ENCODE measurements around the gene HMGCLL1. TPM values are rescaled to one million over a fixed set of nuclear protein-coding genes. Genes with fewer than 3 reads are reported as not detected.

The HMGCLL1 gene
- total and polyA plus RNA-seq, 2 donors (not counting 3 experiments of a cell fraction or from before 2014, with no cell fraction given), result not detected

GRCh38 chr6:55447891-55448290 is 131.1 kb downstream of the HMGCLL1 start:
- Histone ChIP-seq H3K79me2 (ENCODE audit: control insufficient read depth, insufficient read depth, low read length) (no peaks in the 10 kb centered on the region), H3K4me1 (ENCODE audit: control insufficient read depth, extremely low read depth, insufficient read depth, low read length) (no peaks in the 10 kb centered on the region), H3K36me3 (ENCODE audit: control insufficient read depth in 2 of 2, extremely low read depth in 1 of 2, insufficient read depth in 2 of 2, low read length in 2 of 2) (no peaks in the 10 kb centered on the region), H3K9ac (replicated peaks; ENCODE audit: extremely low read depth, insufficient read depth, low read length) (no peak overlapping the region), H4K20me1 (replicated peaks; ENCODE audit: control insufficient read depth, extremely low read depth, insufficient read depth, low read length) (no peaks in the 10 kb centered on the region), H3K4me2 (ENCODE audit: insufficient read depth, low read length) (no peak overlapping the region), H3K9me1 (replicated peaks; ENCODE audit: control insufficient read depth, extremely low read depth, insufficient read depth, low read length) (no peaks in the 10 kb centered on the region), H3K27me3 (ENCODE audit: control insufficient read depth in 2 of 2, insufficient read depth in 2 of 2, low read length in 2 of 2) (peaks cover 0 to 3% of the 10 kb centered on the region in 2 experiments), H3K9me3 (replicated peaks; ENCODE audit: control insufficient read depth, insufficient read depth, low read length) (no peaks in the 10 kb centered on the region), H3K4me3 (replicated peaks in 1 of 3; ENCODE audit: insufficient read depth in 1 of 3, low read depth in 1 of 3, low read length in 3 of 3) (no peak overlapping the region), H2AFZ (ENCODE audit: low read depth, low read length) (no peak overlapping the region), H3K27ac (ENCODE audit: insufficient read depth, low read depth, low read length) (no peak overlapping the region)
- POLR2A ChIA-PET, result no interaction called here
- CTCF ChIA-PET, result interaction anchor here (0.9 to 5.3 kb wide), 7 partner anchors 8 to 845 kb away, joined by 3 to 76 read pairs (median 20); no protein-coding TSS in a partner anchor
- intact Hi-C loops (cut with micrococcal nuclease) (loop anchor here (5.0 kb wide), 1 partner anchor 169 kb away; no protein-coding TSS in a partner anchor), dilution Hi-C loops (cut with MboI; ENCODE audit: extremely low pct_ligation_motif_present, low sequenced_read_pairs) (no loop called here)
- FAIRE-seq, result no peak
- DNase-seq (ENCODE audit: low read depth, low spot score), result no peak
- TF ChIP-seq POLR2A (IDR thresholded peaks at IDR 0.05; ENCODE audit: low read depth, low read length) (no peak), MYC (IDR thresholded peaks at IDR 0.05; ENCODE audit: low read depth, low read length) (no peak), EZH2 (IDR thresholded peaks at IDR 0.05; ENCODE audit: borderline replicate concordance, low read depth, low read length, severe bottlenecking) (no peak), GATA2 (IDR thresholded peaks at IDR 0.05; ENCODE audit: insufficient read depth, insufficient read length, low read depth, low read length) (no peak), POLR2AphosphoS5 (IDR thresholded peaks at IDR 0.05; ENCODE audit: insufficient read depth, low read depth, low read length) (no peak), JUN (IDR thresholded peaks at IDR 0.05; ENCODE audit: borderline replicate concordance, insufficient read depth, insufficient read length, low read depth) (no peak)
- BruUV-seq (replicated peaks), result no TSS peak

- Histone ChIP-seq H3K9me3 (replicated peaks; ENCODE audit: control insufficient read depth, insufficient read depth, low read length) (no peaks in the 10 kb centered on the region), H4K20me1 (replicated peaks; ENCODE audit: control insufficient read depth, extremely low read depth, insufficient read depth, low read length) (no peaks in the 10 kb centered on the region), H3K4me2 (ENCODE audit: insufficient read depth, low read length) (no peak overlapping the region), H3K9me1 (replicated peaks; ENCODE audit: control insufficient read depth, extremely low read depth, insufficient read depth, low read length) (no peaks in the 10 kb centered on the region), H2AFZ (ENCODE audit: low read depth, low read length) (no peak overlapping the region), H3K27ac (ENCODE audit: insufficient read depth, low read depth, low read length) (no peak overlapping the region), H3K9ac (replicated peaks; ENCODE audit: extremely low read depth, insufficient read depth, low read length) (no peak overlapping the region), H3K4me1 (ENCODE audit: control insufficient read depth, extremely low read depth, insufficient read depth, low read length) (no peaks in the 10 kb centered on the region), H3K79me2 (ENCODE audit: control insufficient read depth, insufficient read depth, low read length) (no peaks in the 10 kb centered on the region), H3K27me3 (ENCODE audit: control insufficient read depth in 2 of 2, insufficient read depth in 2 of 2, low read length in 2 of 2) (peaks cover 0 to 3% of the 10 kb centered on the region in 2 experiments), H3K36me3 (ENCODE audit: control insufficient read depth in 2 of 2, extremely low read depth in 1 of 2, insufficient read depth in 2 of 2, low read length in 2 of 2) (no peaks in the 10 kb centered on the region), H3K4me3 (replicated peaks in 1 of 3; ENCODE audit: insufficient read depth in 1 of 3, low read depth in 1 of 3, low read length in 3 of 3) (no peak overlapping the region)
- intact Hi-C loops (cut with micrococcal nuclease), result loop anchor here (1.0 to 5.0 kb wide), 5 partner anchors 169 to 847 kb away; no protein-coding TSS in a partner anchor
- FAIRE-seq, result no peak
- CTCF ChIA-PET, result interaction anchor here (0.6 to 5.3 kb wide), 24 partner anchors 10 to 1459 kb away, joined by 3 to 76 read pairs (median 5); no protein-coding TSS in a partner anchor
- DNase-seq (ENCODE audit: low read depth, low spot score), result peak; percentile 60
- dilution Hi-C loops (cut with MboI; ENCODE audit: extremely low pct_ligation_motif_present, low sequenced_read_pairs), result no loop called here
- TF ChIP-seq CTCF (IDR thresholded peaks at IDR 0.05; ENCODE audit: extremely low read depth in 1 of 2, insufficient read depth in 1 of 2, low read depth in 1 of 2, low read length in 2 of 2) (peak; percentile 23 to 27), JUN (IDR thresholded peaks at IDR 0.05; ENCODE audit: borderline replicate concordance, insufficient read depth, insufficient read length, low read depth) (no peak)
- POLR2A ChIA-PET, result no interaction called here
- no TSS peak for BruUV-seq (replicated peaks)
These were observed 133.3 kb downstream of the HMGCLL1 start for GRCh38 chr6:55445648-55446204.
